ENCODE results near the gene ZNF385B.

GRCh38 chr2:179553382-179553781 lies 308.0 kb downstream of the ZNF385B start:
- TF ChIP-seq CTCF (optimal IDR thresholded peaks at IDR 0.05 in 1 of 3, IDR thresholded peaks at IDR 0.05 in 1 of 3, conservative IDR thresholded peaks at IDR 0.05 in 1 of 3; ENCODE audit: extremely low read depth in 1 of 3, insufficient read depth in 2 of 3, low read length in 3 of 3) (no peak), EZH2 (IDR thresholded peaks at IDR 0.05; ENCODE audit: low read length) (no peak)
